GM19240 (cell line): ENCODE data around the gene TAS2R40.
A peak's percentile ranks its signal among the peaks of the same experiment; 100 is the strongest.
"Not testable (repeated sequence)": the region's sequence is repeated elsewhere in the genome, so short reads cannot be mapped to it uniquely, and the experiment has no call there.

Source experiments
- DNase-seq: peaks from one replicate; pipeline ENCODE4 v3.0.0; 2011; ENCODE audit warnings: low spot score; ENCODE audit not compliant: insufficient read length

The TAS2R40 gene

DNA sequence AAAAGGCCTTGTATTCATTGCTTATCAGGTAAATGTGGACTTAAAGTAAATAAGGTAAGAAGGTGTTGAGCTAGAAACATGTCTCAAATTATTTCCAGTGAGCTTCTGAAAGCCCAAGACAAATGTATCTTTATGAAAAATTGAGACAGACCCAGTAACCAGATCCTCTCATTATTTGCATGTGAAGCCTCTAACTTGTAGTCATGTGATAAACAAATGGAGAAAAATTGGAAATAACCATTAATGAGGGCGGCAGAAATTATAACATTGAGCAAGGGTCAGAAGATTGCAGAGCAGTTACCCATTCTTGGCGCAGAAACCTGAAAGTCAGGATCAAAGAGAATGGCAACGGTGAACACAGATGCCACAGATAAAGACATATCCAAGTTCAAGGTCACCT, at the start of gene TAS2R40:
Gene TAS2R40, plus strand, starts transcription at position 301 of the 400 bp plus-strand sequence. Its CDS starts 42 bp downstream, at position 343.
- no peak for DNase-seq

DNA sequence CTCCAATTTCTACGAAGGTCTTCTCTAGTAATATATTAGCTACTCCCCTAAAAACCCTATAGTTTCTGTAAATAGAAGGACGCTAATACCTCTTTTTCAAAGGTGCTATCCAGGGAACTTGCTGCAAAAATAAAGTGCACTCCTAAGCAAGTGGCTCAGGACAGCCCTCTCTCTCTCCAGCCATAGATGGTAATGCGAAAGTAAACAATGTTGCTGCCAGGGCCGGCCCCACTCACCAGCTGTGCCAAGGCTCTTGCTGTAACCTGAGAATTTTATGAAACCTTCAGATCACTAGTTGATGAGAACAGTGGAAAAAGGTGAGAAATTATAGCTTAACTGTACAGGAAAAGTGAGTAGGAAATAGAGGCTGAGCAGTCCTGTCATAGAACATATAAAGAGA, 49.5 kb upstream of the TAS2R40 start:
- no peak for DNase-seq

DNA sequence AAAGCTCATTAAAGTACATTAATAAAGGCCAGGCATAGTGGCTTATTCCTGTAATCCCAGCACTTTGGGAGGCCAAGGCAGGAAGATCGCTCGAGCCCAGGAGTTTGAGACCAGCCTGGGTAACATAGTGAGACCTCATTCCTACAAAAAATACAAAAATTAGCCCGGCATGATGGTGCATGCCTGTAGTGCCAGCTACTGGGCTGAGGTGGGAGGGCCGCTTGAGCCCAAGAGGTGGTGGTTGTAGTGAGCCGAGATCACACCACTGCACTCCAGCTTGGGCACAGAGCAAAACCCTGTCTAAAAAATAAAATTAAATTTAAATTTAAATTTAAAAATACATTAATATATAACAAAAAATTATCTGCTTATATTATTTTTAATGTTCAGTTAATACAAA, 45.7 kb upstream of the TAS2R40 start:
- DNase-seq, result no peak

DNA sequence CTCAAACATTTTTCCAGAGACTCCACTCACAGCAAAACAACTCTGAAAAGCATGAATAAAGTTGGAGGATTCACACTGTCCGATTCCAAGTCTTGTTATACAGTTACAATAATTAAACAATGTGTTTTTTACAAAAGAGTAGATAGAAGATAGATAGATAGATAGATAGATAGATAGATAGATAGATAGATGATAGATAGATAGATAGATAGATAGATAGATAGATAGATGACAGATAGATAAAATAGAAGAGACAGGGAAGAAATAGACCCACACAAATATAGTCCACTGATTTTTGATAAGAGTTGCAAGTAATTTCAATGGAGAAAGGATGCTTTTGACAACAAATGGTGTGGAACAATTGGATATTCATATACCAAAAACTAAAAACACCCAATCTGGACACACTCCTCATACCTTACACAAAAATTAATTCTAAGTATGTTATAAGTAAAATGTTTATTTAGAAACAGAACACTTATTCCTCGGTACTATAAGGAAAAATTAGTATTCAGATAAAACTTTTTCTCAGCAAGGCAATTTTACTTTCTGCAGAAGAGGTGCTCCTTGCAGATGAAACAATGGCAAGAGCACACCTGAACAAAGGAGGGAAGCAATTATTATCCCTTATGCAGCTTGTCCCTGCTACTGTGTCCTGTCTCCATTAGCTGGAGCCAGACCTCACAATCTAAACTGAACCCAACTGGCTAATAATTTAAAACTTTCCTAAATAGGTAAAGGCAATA, 44.3 kb upstream of the TAS2R40 start:
- DNase-seq, result no peak

DNA sequence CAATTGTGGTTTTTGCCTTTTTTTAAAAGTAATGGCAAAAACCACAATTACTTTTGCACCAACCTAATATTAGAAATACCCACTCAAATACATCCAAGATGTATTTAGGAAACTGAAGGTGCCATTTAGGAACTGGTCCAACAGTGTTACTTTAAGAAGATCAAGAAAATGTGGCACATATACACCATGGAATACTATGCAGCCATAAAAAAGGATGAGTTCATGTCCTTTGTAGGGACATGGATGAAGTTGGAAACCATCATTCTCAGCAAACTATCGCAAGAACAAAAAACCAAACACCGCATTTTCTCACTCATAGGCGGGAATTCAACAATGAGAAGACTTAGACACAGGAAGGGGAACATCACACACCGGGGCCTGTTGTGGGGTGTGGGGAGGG, 41.1 kb upstream of the TAS2R40 start:
- DNase-seq, result not testable (repeated sequence)

DNA sequence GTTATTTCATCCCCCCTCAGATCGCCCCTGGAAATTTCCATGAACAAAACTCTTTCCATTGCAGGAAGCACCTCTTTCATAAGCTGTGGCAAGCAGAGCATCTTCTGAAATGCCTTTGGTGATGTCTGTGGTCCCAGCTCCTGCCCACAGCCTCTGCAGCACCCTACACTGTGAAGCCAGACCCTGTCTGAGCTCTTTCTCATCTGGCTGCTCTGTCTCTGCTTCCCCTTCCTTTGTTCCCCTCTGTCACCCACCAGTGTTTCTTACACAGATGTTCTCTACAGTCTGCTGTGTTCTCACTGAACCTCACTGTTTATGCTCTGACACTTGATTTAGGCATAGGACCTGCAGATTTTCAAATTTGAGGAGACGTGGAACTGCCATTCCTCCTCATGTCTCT, 40.5 kb upstream of the TAS2R40 start:
- no peak for DNase-seq

DNA sequence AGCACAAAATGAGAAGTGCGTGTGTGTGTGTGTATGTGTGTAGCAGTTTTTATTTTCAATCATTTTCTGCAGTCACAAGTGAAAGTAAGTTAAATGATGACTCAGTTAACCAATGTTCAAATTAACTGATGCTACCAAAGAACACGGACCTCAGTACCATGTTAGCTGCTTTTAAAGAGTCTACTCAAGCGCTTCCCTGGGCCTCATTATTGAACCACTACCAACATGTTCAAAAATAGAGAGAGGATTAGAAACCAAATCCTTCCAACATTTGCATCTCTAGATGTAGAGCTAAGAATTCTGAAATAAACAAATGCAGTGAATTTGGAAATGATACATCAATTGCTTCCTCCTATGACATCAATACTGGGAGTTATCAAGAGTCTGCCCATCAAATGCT, 38.8 kb upstream of the TAS2R40 start, which contains the start of gene TAS2R39:
Gene TAS2R39, plus strand, starts transcription at position 396 of the 400 bp plus-strand sequence. Its CDS starts 0 bp downstream, at position 396.
- DNase-seq, result no peak

DNA sequence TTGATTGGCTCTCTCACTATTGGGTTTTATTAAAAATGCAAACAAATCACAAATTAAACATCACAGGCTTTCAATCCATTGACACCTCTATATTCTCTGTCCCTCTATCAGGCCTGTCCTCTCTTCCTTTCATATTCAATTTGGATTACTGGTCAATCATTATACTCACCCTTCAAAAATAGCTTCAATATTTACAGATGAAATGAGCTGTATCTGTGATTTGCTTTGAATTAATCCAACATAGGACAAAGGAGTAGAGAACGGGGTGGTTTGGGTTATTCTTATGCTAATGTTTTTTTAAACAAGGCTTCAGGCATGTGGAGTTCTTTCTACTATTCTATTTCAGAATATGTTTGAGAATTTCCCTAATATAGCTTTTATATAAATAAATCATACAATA, 36.3 kb upstream of the TAS2R40 start:
- no peak for DNase-seq

DNA sequence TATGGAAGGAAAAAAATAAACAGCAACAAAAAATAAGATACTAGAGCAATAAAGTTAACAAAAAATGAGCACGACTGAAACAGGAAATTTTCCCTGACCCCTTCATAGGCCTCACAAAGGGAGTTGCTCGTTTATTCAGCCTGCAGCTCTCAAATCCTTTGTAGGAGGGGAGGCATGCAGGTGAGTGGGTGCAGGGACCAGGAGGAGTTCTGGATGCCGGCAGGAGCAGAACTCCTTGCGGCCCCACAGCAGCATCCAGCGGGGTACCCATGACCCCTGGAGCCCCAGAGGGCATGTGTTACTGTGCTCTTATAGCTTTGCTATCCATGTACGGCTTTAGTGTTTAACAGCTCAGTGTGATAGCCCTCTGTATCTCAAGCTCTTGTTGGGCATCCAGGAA, 32.8 kb upstream of the TAS2R40 start:
- no peak for DNase-seq

DNA sequence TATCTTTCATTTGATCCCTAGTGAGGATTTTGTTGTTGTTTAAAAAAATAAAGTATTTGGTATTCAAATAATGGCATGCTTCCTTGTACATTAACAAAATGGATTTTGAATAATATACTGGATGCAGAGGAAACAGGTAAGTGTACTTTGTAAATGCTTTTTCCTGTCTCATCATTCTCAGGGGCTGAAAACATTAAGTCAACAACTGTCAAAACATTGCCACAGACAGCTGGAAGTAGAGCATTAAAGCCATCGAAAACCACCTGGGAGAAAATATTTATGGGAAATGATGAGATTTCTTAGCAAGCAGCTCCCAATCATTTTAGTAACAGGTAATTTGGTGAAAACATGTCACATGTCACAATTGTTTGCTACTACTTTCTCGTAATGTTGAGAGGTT, 28.0 kb upstream of the TAS2R40 start:
- no peak for DNase-seq

DNA sequence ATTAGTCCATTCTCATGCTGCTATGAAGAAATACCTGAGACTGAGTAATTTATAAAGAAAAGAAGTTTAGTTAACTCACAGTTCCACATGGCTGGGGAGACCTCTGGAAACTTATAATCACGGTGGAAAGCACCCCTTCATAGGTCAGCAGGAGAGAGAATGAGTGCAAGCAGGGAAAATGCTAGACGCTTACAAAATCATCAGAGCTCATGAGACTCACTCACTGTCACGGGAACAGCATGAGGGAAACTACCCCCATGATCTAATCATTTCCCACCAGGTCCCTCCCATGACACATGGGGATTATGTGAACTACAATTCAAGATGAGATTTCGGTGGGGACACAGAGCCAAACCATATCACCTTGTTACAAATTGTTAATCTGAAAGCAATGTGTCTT, 22.8 kb upstream of the TAS2R40 start:
- no peak for DNase-seq

DNA sequence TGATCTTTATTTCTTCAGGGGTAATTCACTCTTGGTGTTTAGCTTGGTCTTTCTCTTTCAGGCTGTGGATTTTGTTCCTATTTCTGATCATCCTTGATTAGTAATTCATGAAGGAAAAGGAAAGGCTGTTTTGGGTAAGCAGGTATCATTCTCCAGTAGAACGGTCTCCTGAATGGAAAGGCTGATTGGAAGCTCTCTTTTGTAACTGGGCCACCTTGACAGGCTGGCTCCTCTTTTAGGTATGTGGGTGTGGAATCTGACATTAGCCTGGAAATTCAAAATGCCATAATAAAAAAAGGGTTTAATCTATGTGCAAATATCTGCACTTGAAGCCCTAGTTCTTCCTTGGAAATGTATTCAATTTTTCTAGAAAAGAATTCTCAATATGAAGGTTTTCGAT, 19.7 kb upstream of the TAS2R40 start:
- no peak for DNase-seq

DNA sequence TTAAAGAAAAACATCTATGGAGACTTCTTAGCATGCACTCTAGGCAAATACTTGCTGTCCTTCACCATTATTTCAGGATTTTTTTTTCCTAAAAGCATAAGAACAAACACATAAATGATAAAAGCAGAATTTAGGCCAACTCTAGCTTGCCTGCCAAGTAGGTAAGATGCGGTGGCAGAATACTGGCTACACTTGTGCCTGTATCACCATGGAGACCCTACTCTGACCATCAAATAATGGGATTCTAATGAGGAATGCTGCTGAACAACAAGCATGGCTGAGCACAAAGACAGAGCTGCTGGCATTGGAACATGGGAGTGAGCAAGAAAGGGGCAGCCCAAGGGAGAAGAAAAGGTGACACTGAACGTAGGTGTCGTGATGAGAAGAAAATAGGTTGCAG, 18.5 kb upstream of the TAS2R40 start:
- DNase-seq, result no peak

DNA sequence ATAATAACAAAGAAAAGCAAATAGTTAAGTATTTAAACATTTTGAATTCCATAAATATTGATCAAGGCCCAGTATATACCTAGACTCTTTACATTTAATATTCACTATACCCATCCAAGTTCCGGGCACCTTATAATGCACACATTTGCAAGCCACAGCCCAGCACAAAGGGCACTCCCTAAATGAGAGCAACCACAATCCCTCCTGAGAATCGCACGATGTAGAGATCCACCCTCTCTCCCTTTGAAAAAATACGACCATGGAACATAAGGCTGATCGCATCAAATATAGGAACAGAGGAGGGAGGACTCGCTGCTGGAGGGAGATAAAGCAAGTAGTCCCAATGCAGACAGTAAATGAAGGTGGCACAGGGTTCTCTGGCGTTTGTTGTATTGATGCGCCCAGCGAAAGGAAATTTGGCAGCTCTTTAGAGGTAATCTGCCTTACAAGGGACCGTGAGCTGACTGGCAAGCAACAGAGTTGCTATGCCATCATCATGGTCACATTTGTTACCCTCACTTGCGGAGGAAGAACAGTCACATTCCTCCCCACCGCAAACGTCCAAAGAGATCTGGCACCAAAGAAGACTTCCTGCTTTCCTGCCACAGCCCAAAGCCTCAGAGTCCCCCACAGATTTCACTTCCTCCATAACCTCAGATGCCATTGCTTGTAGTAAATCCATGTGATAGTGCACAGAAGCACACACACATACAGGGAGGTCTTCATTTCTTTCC, 16.1 kb upstream of the TAS2R40 start:
- DNase-seq, result no peak

DNA sequence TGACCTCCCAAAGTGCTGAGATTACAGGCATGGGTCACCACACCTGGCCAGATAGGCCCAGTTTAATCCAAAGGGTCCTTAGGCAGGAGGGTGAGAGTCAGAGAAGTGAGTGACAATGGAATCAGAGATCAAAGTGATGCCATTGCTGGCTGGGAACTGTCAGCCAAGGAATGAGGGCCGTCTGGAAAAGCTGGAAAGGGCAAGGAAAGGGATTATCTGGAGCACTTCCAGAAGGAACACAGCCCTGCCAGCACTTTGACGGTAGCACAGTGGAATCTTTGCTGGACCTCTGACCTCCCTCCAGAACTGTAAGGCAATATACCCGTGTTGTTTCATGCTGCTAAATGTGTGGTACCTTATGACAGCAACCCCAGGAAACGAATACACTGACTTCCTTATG, 11.3 kb upstream of the TAS2R40 start:
- no peak for DNase-seq

DNA sequence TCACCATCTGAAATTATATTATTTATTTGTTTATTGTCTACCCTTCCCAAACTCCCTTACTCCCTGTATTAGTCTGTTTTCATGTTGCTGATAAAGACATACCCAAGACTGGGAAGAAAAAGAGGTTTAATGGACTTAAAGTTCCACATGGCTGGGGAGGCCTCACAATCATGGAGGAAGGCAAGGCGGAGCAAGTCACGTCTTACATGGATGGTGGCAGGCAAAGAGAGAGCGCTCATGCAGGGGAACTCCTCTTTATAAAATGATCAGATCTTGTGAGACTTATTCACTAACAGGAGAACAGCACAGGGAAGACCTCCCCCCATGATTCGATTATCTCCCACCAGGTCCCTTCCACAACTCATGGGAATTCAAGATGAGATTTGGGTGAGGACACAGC, 8.4 kb upstream of the TAS2R40 start:
- not testable (repeated sequence) for DNase-seq

DNA sequence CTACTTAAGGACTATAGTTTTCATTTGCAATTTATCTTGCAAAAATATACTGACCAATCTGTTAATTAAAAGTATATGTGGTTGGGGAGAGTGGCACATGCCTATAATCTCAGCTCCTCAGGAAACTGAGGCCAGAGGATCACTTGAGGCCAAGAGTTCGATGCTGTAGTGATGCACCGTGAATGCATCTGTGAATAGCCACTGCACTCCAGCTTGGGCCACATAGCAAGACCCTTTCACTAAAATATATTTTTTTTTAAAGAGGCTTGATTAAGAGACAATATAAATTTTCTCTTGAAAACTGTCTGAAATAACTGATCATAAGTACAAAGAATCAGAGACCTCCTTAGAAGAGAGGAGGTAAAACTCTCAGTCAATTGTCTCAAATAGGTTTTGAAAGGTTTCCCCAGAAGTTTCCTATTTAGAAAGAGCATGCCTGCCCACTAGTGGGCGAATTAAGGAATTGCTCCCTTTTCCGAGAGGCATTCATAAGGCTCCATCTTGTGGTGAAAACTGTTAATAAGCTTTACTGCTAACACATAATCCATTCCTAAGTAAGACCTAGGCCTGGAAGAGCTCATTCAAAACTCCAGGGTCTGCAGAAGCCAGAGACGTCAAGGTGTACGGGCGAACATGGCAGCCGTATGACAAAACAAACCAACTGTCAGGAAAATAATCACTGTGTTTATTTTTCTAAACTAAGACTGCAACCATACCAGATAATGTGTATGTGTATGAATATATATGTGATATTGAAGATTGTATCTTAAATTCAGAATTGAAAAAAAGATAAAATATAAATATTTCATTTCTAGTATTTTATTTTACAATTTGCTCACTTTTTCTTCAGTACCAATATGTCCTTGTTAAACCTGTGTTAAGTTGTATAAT, 6.8 kb upstream of the TAS2R40 start:
- peak; percentile 60 for DNase-seq

DNA sequence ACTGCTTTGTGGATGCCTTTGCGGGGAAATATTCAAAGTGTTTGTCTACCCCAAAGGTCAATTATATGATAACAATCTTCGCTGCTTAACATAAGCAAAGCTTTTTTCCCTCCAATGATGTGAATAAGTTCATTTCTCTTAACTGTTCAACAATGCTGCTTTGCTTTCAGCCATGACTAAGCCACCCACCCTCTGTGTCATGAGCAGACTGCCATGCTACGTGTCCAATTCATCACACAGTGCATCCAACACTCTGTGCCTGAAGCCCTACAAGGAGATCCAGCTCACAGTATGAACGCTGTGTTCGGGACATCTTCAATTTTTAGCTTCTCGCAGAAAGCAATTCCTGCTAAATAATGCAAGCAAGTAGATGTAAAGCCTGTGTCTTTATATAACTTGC, 5.7 kb upstream of the TAS2R40 start:
- DNase-seq, result no peak

DNA sequence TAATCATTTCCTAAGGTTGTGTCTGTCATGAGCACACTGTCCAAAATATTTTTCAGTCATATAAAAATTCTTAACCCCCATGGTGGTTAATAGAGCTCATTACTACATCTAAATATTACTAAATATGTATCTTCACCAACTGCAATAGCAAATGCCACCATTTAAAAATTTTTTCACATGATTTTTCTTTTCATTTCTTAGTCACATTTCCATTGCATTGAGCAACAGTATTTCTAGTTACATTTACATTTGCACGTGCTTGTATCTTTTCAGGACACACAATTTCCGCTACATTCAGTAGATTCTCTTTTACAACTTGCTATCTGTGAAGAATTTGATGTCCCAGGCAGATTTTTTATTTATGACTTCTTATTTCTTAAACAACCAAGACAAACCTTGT, 5.2 kb upstream of the TAS2R40 start:
- DNase-seq, result no peak

DNA sequence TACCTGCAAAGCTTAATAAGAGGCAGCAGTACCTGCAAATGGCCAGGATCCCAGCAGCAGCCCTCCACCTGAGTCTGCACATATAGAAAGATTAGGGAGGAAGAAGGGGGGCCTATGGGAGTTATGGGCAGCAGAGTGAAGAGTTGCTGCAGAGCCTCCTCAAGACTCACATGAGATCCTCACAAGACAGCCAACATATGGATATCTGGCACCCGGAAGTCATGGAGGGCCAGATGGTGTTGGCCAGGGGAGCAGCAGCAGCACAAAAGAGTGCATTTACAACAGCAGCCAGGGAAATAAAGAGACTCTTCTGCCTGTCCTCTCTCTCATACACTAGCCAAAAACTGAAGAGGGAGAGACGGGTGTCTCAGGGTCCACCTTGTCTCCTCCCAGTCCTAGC, 4.0 kb upstream of the TAS2R40 start:
- no peak for DNase-seq

DNA sequence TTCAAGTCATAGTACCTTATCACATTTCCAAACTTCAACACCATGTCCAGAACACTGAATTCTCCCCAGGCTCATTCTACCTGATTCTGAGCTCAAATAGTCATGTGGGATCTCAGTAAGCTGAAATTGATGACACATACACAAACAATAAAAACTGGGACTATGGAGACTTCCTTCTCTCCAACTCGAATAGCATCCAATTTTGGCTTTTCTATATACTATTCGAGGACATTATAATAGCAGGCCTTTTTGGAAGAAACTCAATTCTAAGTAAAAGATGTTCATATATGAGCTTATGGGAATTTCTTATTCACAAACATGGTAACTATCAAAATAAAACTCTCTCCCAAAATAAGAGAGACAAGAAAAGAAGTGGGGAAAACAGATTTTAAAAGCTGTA, 551 bp upstream of the TAS2R40 start:
- no peak for DNase-seq

DNA sequence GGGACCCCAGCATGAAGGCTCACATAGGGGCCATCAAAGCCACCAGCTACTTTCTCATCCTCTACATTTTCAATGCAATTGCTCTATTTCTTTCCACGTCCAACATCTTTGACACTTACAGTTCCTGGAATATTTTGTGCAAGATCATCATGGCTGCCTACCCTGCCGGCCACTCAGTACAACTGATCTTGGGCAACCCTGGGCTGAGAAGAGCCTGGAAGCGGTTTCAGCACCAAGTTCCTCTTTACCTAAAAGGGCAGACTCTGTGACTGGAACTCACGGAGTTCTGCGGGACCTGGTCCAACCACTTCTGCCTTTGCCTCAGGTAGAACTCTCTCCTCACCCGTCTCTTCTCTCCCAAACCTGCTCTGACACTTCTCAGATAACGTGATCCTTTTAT, 945 bp downstream of the TAS2R40 start:
- DNase-seq, result no peak
